Ramos (cell line): ENCODE results near the gene TWNK.

Experiments
- in situ Hi-C: fragments of 300-500 bp; cut with MboI; formaldehyde crosslinking; loops from one replicate; pipeline ENCODE4 v1.14.3; 2022; ENCODE audit warnings: low sequenced_read_pairs; ENCODE audit not compliant: unreplicated experiment

Gene TWNK

GRCh38 chr10:101042667-101043362 lies 55.5 kb downstream of the TWNK start:
- in situ Hi-C loops = no loop called here

- in situ Hi-C loops = no loop called here
These were observed 56.0 kb downstream of the TWNK start for GRCh38 chr10:101043363-101043707.
